Measurements from ENCODE around the gene TMEM234.

Gene TMEM234

DNA sequence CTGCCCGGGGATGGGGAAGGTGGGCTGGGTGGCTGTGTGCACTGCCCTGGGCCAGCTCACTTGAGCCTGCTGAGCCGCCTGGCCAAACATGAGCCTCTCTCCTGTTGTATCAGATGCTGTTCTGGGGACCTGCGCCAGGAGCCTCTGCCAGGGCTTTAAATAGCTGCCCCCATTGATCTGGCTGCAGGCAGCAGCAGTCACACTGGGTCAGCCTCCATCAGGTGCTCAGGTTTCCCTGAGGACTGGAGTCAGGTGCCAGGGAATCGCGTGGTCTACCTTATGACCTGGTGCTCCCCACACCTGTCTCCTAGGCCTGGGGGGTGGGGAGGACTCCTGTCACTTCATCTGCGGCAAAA, 22.5 kb downstream of the TMEM234 start:
- no peak for DNase-seq

DNA sequence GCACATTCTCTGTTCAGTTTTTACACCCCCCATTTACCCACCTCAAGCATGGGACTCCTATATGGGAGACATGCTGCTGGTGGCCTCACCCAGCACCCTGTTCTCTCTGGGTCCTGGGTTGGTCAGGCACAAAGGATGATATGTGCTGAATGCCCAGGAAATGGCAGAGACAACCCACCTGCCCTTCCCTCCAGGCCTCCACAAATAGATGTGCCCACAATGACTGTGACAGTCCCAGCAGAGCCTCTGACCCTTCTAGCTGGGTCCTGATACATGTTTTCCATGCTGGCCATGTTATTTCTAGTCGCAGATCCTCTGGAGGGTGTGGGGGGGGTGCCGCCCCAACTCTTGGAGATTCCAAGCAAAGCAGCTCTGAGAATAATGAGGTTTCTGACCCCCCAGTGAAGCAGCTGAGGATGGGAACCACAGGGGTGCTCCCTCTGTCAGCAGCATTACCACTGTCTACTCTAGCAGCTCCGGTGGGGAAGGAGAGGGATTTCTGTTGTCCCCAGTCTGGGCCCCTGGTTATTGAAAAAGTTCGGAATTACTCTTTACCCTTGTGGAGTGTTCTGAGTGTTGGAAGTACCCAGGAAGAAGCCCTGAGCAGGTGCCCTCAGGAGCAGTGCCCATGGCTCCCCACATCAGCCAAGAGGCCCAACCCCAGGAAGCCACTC, 23.0 kb downstream of the TMEM234 start:
- no peak for DNase-seq

DNA sequence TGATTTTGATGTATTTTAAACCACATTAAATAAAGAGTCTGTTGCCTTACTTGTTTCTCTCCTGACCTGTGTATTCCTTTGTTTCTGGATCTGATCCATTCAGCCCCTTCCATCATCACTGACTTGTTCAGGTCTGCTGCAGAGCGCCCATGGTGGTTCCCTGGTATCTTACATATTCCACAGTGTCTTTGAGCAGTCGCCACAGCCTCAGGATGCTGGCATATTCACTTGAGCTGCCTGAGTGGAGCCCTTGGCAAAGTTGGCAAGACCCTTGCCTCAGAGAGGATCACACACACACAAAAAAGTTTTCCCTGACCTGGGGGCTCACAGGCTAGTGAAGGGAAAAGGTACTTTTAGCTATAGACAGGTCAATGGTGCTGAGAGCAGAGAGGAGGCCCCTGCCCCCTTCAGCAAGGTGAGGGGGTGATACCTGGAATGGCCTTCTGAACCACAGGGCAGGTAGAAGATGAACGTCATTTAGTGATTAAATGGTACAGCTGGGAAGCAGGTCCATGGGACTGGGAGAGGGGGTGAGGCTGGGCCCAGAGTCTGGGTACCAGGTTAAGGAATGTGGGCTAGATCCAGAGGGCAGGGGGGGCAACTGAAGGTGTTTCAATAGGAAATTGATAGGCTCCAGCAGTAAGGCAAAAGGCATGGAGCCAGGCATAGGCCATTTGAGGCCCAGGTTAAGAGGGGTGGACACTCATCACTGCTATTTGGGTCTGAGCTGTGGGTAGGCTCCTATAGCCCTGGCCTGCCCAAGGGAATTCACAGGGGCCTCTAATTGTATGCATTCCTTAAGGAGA, 23.7 kb downstream of the TMEM234 start:
- no peak for DNase-seq

DNA sequence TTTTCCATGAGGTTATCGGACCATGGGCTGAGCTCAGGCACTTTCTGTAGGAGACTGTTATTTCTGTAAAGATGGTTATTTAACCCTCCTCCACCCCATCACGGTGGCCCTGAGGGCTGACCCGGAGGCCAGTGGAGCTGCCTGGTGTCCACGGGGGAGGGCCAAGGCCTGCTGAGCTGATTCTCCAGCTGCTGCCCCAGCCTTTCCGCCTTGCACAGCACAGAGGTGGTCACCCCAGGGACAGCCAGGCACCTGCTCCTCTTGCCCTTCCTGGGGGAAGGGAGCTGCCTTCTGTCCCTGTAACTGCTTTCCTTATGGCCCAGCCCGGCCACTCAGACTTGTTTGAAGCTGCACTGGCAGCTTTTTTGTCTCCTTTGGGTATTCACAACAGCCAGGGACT, 24.3 kb downstream of the TMEM234 start:
- no peak for DNase-seq

DNA sequence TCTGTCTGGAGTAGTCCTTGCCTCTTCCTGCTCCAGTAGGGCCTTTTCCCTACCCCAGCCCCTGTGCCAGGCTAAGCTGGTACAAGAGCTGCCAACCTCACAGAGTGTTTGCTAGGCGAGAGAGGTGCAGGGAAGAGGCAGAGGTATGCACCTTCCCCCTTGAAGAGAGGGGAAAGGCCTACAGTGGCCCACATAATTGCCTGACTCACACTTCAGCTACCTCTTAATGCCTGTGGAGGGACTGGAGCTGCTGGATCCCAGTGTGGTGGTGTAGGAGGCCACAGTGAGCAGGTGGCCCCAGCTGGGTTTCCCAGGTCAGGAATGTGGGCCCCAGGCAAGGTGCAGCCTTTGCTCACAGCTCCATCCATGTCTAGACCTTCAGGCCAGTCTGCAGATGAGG, 25.1 kb downstream of the TMEM234 start:
- DNase-seq = no peak

DNA sequence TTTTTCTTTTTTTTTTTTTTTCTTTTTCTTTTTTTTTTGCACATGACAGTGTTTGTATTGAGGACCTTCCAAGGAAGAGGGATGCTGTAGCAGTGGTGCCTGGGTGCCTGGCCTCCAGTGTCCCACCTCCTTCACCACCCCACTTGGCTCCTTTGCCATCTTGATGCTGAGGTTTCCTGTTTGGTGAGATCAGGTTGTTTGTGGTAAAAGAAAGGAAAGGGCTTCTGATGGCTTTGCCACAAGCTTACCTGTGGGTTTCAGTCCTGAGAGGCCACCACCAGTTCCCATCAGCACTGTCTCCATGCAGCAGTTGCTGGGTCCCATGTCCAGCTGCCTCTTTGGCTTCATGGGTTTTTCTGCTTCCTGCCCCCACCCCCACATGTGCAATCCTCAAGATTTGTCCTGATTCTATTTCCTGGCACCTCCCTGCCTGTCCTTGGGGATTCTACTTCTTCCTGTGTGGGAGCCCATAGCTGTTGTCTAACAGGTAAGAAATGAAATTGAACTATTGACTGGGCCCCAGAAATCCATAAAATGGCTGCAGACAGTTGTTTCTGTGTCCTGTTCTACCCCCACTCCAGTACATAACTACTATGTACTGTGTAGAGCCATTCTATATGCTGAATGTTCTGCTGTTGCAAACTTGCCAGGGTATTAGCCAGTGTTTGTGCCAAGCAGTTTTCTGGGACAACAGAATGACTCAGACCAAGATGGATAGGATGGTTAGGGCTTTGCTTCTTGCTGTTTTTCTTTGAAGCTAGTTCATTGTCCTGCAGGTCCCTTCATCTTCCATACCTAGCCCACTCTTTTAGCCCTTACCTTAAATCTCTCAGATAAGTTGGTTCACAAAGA, 26.0 kb downstream of the TMEM234 start:
- no peak for DNase-seq

DNA sequence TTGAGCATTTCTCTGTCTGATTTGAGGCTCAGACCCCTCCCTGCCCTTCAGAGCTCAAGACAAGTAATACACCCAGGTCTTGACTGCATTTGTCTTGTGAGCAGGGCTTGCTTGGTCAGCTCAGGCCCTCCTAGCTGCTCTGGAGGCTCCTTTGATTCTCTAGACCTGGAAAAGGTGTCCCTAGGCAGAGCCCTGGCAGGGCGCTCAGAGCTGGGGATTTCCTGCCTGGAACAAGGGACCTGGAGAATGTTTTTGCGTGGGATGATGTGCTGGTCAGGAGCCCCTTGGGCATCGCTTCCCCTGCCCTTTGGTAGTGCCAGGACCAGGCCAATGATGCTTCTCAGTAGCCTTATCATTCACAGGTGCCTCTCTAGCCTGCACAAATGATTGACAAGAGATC, 26.6 kb downstream of the TMEM234 start:
- no peak for DNase-seq

DNA sequence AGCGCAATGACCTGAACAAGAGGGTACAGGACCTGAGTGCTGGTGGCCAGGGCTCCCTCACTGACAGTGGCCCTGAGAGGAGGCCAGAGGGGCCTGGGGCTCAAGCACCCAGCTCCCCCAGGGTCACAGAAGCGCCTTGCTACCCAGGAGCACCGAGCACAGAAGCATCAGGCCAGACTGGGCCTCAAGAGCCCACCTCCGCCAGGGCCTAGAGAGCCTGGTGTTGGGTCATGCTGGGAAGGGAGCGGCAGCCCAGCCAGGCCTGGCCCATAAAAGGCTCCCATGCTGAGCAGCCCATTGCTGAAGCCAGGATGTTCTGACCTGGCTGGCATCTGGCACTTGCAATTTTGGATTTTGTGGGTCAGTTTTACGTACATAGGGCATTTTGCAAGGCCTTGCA, 27.2 kb downstream of the TMEM234 start:
- no peak for DNase-seq

DNA sequence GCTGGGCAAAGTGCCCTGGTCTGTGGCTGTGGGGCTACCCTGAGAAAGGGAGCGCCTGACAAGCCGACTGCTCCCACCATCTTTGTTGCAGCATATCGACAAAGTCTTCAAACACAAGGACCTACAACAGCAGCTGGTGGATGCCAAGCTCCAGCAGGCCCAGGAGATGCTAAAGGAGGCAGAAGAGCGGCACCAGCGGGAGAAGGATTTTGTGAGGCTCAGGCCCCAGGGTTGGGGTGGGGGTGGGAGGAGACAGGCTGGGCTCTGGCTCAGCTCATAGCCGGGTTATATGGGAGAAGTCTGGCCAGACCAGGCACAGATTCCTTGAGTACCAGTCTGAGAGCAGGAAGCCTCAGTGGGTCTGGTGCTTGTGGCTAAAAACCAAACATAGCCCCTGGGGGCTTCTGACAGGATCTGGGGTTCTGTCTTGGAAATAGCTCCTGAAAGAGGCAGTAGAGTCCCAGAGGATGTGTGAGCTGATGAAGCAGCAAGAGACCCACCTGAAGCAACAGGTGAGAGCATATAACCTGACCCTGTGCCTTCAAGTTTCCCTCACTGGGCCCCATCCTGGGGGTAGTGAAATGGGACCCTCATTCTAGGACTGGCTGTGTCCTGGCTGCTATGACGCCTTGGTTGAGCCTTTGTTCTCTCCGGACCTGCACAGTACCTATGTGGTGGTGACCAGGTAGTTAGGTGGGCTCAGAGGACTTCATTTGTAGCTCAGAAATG, 29.8 kb downstream of the TMEM234 start:
- DNase-seq = no peak

DNA sequence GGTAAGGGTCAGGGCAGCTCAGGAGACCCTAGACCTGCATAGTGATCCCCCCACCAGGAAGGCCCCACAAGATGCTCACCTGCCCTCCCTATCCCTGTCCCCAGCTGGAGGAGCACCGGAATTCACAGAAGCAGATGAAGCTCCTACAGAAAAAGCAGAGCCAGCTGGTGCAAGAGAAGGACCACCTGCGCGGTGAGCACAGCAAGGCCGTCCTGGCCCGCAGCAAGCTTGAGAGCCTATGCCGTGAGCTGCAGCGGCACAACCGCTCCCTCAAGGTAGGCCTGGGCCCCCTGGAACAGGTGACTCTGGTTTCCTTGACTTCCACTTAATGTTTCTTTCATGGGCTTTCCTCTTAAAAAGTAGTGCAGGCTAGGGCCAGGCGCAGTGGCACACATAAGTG, 34.3 kb downstream of the TMEM234 start:
- DNase-seq = no peak

DNA sequence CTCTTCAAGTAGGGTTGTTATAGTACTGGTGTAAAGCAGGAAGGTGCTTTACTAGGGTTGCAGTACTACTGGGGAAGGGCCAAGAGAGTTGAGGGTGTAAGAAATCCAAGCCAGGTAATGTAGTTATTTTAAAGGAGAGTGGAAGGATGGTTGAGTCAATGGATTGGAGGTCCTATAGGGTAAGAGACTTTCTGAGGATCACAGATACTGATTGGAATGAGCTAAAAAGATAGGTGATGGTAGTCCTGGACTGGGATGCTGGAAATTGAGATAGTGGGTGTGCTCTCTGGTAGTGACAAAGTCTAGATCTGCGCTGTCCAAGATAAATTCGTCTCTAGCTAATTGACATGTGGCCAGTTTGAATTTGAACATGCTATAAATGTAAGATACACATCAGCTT, 35.7 kb downstream of the TMEM234 start:
- no peak for DNase-seq

DNA sequence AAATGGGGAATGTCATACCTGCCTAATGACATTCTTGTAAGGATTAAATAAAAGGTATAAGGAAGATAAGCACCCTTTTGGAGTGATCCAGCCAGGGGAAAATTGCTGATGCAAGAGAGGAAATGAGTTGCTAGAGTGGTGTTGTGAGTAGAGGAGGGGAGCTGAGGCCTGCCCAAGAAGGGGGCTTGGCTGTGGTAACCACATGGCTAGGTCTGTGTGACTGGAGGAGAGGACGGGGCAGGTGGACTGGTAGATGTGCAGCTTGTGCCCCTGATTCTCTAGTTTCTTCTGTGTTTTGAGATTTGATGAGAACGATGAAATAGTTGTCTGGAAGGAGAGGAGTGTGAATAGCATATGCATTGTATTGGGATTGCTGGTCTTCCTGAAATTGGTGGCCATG, 36.1 kb downstream of the TMEM234 start:
- DNase-seq = no peak

DNA sequence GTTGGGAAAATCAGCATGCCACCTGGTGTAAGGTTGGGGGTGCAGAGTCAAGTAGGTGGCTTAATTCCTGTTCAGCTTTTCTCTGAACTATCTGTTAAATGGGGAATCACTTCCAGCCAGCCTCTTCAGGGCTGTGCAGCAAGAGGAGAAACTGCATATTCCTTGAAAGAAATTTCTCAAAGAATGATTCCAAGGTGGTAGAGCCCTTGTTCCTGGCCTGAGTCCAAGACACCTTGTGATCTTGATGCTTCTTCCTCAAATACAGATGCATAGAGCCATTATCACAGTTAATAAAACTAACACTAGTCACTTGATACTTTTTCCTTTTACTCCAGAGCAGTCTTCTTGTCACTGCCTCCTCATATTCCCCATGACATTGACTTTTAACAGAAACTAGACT, 37.5 kb downstream of the TMEM234 start:
- no peak for DNase-seq

DNA sequence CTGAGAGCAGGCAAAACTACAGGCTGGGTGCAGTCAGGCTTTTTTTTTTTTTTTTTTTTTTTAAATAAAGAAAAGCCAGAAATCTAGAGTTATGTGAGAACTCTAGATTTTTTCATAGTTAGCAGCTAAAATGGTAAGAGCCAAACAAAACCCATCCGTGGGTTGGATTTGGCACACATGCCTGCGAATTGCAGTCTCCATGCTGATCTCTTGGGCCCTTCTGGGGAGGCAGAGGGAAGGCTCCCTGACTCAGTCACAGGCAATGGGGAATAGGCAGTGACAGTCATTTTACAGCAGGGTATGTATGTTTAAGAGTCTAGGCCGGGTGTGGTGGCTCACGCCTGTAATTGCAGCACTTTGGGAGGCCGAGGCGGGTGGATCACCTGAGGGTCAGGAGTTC, 40.1 kb downstream of the TMEM234 start:
- DNase-seq = no peak

DNA sequence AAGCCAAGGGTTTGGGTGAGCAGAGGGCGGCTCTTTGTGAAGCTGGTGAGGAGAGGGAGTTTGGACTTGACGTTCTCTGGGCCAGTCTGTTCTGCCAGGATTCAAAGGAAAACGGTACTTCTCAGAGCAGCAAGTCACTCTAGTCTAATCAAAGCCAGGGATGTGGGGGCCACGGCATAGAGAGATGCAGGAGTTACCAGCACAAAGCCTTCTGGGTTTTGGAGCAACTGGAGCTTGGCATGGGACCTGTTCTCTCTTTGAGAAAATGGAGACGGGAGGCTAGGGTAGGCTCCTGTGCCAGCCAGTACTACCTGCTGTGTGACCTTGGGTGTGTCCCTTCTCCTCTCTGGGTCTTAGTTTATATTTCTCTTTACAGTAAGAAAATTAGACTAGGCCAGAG, 40.6 kb downstream of the TMEM234 start:
- DNase-seq = no peak

DNA sequence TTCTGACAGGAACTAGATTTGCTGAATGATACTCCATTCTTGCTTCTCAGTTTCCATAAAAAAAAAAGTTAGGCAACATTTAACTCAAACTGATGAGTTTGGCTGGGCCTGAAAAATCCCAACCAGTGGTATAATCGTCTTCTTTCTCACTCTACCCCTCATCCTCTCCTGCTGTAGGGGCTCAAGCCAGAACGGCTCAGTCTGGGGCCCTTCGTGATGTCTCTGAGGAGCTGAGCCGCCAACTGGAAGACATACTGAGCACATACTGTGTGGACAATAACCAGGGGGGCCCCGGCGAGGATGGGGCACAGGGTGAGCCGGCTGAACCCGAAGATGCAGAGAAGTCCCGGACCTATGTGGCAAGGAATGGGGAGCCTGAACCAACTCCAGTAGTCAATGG, 41.1 kb downstream of the TMEM234 start:
- no peak for DNase-seq

DNA sequence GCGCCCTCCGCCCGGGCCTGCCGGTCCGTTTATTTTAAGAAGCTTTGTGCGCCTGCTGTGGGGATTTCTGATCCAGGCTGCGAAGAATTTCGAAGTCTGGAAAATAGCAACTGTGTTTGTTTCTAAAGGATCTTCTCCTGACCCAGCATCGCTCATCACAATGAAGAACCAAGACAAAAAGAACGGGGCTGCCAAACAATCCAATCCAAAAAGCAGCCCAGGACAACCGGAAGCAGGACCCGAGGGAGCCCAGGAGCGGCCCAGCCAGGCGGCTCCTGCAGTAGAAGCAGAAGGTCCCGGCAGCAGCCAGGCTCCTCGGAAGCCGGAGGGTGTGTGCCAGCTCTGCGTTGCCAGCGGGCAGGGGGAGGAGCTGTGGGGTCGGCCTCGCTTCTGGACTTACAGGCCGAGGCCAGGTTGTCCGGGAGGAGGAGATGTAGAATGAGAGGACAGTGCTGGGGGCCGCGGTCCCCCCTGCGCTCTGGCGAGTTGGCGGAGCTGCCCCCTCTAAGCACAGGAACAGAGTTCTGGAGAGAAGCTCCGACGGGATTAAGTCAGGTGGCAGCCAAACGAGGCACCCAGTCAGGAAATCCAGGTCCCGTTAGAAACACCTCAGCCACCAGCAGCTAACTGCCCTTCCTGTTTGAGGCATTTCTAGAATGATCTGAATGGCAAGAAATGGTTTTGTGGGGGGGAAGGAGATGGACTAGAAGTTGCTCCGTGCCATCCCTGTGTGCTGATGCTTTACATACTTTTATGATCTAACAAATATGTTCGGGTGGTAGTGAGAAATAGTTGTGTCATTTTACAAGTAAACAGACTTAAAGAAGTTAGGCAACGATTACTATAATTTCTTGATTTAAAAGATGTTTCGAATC, 41.7 kb downstream of the TMEM234 start:
- DNase-seq = peak; percentile 64

DNA sequence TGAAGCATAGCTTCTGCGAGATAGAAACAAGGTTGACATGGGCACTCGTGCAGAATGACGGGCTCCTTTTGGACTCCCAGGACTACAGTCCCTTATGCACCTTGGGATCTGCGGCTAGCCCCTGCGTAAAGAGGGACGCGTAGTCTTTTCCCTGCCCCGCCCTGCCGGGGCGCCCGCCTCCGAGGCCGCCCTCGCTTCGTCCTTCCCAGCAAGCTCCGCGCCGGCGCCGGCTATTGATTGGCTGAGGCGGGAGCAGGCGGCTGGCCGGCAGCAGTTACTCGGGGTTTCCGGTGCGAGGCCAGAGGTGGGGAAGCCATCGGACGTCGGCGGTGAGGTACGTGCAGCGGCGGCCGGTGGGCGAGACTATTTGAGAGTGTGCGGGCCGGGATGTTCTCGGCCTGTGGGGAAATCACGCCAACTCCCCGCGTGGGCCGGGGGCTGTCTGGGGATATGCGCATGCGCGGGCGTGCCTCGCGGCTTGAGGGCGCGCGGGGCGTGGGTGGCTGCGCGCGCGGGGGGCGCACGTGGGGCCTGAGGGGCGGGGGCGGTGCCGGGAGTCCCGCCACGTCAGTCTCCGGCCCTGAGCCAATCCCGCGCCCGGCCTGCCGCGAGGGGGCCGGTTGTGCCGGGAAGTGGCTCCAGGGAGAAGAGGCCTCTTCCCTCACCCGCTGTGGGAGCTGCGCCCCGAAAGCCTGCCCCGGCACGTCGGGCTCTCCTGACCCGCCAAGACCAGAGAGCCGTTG, 42.5 kb downstream of the TMEM234 start, which contains the start of gene TXLNA:
Gene TXLNA, plus strand, starts transcription at position 233 of the 743 bp plus-strand sequence. CDS start 671 bp downstream, outside the sequence.
- DNase-seq = peak; percentile 92

DNA sequence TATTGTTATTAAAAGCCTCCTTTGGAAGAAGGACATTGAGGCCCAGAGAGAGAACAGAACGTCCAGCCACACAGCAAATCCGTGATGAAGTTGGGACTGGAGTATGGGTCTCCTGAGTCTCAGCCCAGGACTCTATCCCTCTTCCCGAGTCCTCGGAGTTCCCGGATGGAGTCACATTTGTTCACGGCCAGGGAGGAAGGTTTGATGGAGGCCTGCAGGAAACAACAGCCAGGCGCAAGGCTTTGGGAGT, 43.0 kb downstream of the TMEM234 start:
- DNase-seq = no peak

DNA sequence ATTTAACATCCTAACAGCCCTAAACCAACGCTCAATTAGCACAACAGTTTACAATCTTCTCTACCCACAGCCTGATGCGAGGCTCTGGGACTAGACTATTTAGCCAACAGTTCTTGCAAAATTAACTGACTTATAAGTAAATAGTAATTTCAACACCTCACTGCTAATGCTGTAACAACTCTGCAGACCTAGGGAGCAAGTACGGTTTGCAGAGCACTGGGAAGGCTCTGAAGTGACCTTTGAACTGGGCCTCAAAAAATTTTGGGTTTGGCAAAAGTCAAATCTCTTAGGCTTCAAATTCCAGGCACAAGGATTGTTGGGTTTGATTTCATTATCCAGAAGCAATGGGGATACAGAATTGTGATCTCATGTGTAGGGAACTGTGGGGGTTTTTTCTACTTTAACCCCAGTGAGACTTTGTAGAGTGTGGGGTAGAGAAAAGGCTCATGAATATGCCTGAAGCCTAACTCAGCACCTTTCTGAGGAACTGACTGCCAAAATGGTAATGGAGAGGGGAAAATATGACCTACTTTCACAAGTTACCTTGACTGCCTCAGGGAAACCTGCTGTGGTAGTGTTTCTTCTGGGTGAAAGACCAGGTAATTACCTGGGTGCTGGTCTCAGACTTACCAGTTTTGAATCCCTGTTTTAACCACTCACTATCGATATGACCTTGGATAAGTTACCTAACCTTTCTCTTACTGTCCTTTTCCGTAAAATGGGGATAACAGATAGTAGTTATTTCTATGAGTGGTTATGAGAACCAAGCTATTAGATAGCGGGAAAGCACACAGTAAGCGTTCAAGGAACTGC, 43.6 kb downstream of the TMEM234 start:
- no peak for DNase-seq

Measured in fibroblast of skin of scalp (primary cell).